ENCODE measurements around the gene DNAH6.
"Not testable (repeated sequence)": the region's sequence is repeated elsewhere in the genome, so short reads cannot be mapped to it uniquely, and the experiment has no call there.

The DNAH6 gene

GRCh38 chr2:84757648-84758047 lies 241.3 kb downstream of the DNAH6 start:
- no peak for DNase-seq

- DNase-seq: no peak
These were observed 250.5 kb downstream of the DNAH6 start for GRCh38 chr2:84766791-84767190.

- DNase-seq: no peak
These were observed 252.5 kb downstream of the DNAH6 start for GRCh38 chr2:84768840-84769239.

- DNase-seq: no peak
These were observed 254.0 kb downstream of the DNAH6 start for GRCh38 chr2:84770280-84770679.

GRCh38 chr2:84771251-84771650 lies 255.0 kb downstream of the DNAH6 start:
- no peak for DNase-seq

- DNase-seq: not testable (repeated sequence)
These were observed 257.3 kb downstream of the DNAH6 start for GRCh38 chr2:84773562-84773961.

- no peak for DNase-seq
These were observed 259.7 kb downstream of the DNAH6 start for GRCh38 chr2:84776011-84776410.

- no peak for DNase-seq
These were observed 262.8 kb downstream of the DNAH6 start for GRCh38 chr2:84778911-84779690.

GRCh38 chr2:84779781-84780180 lies 263.5 kb downstream of the DNAH6 start:
- DNase-seq: no peak

- DNase-seq: no peak
These were observed 265.8 kb downstream of the DNAH6 start for GRCh38 chr2:84781942-84782716.

GRCh38 chr2:84782717-84783442 lies 266.6 kb downstream of the DNAH6 start:
- no peak for DNase-seq

GRCh38 chr2:84785950-84786349 lies 269.7 kb downstream of the DNAH6 start:
- DNase-seq: no peak

- DNase-seq: no peak
These were observed 270.3 kb downstream of the DNAH6 start for GRCh38 chr2:84786601-84787000.

GRCh38 chr2:84788027-84788426 lies 271.7 kb downstream of the DNAH6 start:
- DNase-seq: no peak

- DNase-seq: no peak
These were observed 272.2 kb downstream of the DNAH6 start for GRCh38 chr2:84788498-84788897.

- DNase-seq: no peak
These were observed 276.7 kb downstream of the DNAH6 start for GRCh38 chr2:84792856-84793522.

- DNase-seq: no peak
These were observed 277.3 kb downstream of the DNAH6 start for GRCh38 chr2:84793641-84794040.

- no peak for DNase-seq
These were observed 280.5 kb downstream of the DNAH6 start for GRCh38 chr2:84796798-84797197.

GRCh38 chr2:84797271-84797670 lies 281.0 kb downstream of the DNAH6 start:
- DNase-seq: no peak

- no peak for DNase-seq
These were observed 283.5 kb downstream of the DNAH6 start for GRCh38 chr2:84799772-84800171.

GRCh38 chr2:84800194-84800805 lies 284.0 kb downstream of the DNAH6 start:
- DNase-seq: no peak

- no peak for DNase-seq
These were observed 285.5 kb downstream of the DNAH6 start for GRCh38 chr2:84801811-84802210.
